ENCODE results near the gene GNGT2. TPM values are rescaled to one million over a fixed set of nuclear protein-coding genes. Genes with fewer than 3 reads are reported as not detected.

GNGT2 gene
- 1.4 and 2.9 TPM in 2 replicates for total RNA-seq

GRCh38 chr17:49210158-49211029 is at the start of gene GNGT2, which contains the start of gene ABI3:
GNGT2 (minus strand) TSS chr17:49210574; CDS start chr17:49207422, 3,152 bp downstream.
ABI3 (plus strand) TSS chr17:49210707; CDS start chr17:49210725, 18 bp downstream.
- DNase-seq (ENCODE audit: extremely low read depth, low read depth, low spot score) = peak; percentile 54

- no peak for DNase-seq (ENCODE audit: extremely low read depth, low read depth, low spot score)
These were observed 49.3 kb upstream of the GNGT2 start for GRCh38 chr17:49259663-49260010.

GRCh38 chr17:49258394-49258793 is 48.0 kb upstream of the GNGT2 start:
- DNase-seq (ENCODE audit: extremely low read depth, low read depth, low spot score) = no peak

- DNase-seq (ENCODE audit: extremely low read depth, low read depth, low spot score) = no peak
These were observed 44.8 kb upstream of the GNGT2 start for GRCh38 chr17:49255125-49255524.

- no peak for DNase-seq (ENCODE audit: extremely low read depth, low read depth, low spot score)
These were observed 43.7 kb upstream of the GNGT2 start for GRCh38 chr17:49254066-49254465.

DNA sequence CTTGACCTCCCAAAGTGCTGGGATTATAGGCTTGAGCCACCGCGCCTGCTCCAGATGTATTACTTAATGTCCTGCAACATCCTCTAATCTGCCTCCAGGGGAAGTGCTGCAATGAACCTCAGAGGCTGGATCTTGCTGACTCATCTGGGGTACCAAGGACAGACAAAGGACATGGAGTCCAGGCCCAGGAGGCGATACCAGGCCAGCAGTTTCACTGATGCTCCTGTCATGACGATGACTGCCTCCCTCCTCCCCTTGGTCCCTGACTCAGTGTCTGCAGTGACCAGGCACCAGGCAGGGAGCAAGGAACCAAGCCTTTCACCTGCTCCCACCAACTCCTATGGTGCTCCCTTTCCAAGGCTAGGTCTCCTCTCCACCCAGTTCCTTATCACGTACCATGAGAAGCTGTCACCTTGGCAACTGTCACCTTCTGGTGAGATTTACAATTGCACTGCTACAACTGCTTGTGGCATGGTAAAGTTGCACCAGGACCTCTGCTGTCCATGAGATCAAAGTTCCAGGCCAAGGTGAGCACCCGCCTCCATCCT is 41.8 kb upstream of the GNGT2 start:
- no peak for DNase-seq (ENCODE audit: extremely low read depth, low read depth, low spot score)

- no peak for DNase-seq (ENCODE audit: extremely low read depth, low read depth, low spot score)
These were observed 39.6 kb upstream of the GNGT2 start for GRCh38 chr17:49249890-49250522.

DNA sequence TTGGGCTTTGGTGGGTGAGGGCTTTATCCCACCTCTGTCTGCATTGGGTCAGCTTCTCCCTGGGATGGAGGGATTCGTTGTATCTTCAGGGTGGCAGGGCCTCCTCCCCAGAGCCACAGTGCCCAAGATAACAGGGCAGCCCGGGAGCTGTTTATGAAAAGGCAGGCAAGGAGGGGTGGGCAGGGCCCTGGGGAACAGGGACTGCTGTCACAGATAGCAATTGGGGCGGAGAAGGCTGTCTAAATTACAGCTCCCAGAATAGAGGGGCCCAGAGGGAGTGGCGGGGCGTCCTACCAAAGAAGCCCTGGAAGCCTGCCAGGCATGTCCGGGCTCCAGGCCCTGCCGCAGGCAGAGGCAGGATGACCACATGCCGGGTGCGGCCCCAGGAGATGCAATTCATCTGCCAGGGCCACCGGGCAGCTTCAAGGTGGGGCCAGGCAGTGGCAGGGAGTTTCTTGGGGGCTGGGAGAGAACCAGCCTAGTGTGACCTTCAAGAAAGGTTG is 39.0 kb upstream of the GNGT2 start:
- DNase-seq (ENCODE audit: extremely low read depth, low read depth, low spot score) = no peak

- no peak for DNase-seq (ENCODE audit: extremely low read depth, low read depth, low spot score)
These were observed 37.6 kb upstream of the GNGT2 start for GRCh38 chr17:49247944-49248343.

DNA sequence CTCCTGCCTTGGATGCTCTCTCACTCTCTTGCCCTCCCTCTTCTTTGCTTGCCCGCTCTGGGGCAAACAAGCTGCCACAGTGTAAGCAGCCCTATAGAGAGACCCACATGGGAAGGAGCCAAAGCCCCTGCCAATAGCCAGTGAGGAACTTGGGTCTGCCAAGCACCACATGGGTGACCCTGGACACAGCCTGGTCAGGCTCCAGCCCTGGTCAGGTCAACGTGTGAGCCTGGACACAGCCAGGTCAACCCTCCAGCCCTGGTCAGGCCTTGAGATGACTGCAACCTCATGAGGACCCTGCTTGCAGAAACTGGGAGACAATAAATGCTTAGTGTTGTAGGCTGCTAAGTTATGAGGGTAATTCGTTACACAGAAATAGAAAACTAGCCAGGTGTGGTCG is 34.5 kb upstream of the GNGT2 start:
- no peak for DNase-seq (ENCODE audit: extremely low read depth, low read depth, low spot score)

- DNase-seq (ENCODE audit: extremely low read depth, low read depth, low spot score) = no peak
These were observed 32.4 kb upstream of the GNGT2 start for GRCh38 chr17:49242813-49243212.

- no peak for DNase-seq (ENCODE audit: extremely low read depth, low read depth, low spot score)
These were observed 31.5 kb upstream of the GNGT2 start for GRCh38 chr17:49241692-49242397.

GRCh38 chr17:49241040-49241439 is 30.7 kb upstream of the GNGT2 start:
- no peak for DNase-seq (ENCODE audit: extremely low read depth, low read depth, low spot score)

DNA sequence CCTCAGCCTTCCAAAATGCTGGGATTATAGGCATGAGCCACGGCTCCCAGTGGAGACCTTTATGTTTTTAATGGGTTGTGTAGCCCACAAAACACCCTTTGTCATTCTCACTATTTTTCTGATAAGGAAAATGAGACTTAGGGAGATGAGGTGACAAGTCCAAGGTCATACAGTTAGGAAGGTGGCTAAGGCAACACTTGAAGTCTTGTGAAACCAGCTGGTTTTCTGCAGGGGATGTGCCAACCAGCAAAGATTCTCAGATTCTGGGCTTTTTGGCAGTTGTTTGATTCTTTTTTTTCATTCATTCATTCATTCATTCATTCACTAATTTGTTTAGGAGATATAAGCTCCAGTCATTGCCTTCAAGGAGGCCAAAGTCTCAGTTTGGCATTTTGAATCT is 30.2 kb upstream of the GNGT2 start:
- DNase-seq (ENCODE audit: extremely low read depth, low read depth, low spot score) = no peak

DNA sequence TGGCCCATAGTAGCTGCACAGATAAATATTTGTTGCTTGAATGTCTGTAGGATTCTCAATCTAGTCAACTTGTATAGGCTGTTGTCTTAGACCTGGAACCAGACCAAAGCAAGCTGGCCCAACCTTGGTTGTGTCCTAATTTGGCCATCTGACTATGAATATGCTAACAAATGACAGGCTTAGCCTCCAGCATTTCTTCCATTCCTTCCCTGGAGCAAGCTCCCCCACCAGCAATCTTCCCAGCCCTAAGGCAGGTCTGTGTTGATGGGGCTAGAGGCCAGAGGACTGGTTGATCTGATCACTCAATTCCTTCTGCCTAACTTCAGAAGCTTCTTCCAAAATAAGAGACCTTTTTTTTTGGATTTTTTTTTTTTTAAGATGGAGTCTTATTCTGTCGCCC is 29.6 kb upstream of the GNGT2 start:
- no peak for DNase-seq (ENCODE audit: extremely low read depth, low read depth, low spot score)

- no peak for DNase-seq (ENCODE audit: extremely low read depth, low read depth, low spot score)
These were observed 25.5 kb upstream of the GNGT2 start for GRCh38 chr17:49235896-49236295.

- DNase-seq (ENCODE audit: extremely low read depth, low read depth, low spot score) = no peak
These were observed 24.2 kb upstream of the GNGT2 start for GRCh38 chr17:49234509-49235080.

DNA sequence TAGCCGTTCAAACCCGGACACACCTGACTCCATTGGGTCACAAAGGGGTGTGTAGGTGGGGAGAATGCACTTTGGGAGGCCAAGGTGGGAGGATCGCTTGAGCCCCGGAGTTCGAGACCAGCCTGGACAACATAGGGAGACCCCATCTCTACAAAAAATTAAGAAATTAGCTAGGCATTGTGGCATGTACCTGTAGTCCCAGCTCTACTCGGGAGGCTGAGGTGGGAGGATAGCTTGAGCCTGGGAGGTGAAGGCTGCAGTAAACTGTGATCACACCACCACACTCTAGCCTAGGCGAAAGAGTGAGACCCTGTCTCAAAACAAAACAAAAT is 21.2 kb upstream of the GNGT2 start:
- DNase-seq (ENCODE audit: extremely low read depth, low read depth, low spot score) = no peak

GRCh38 chr17:49230636-49231562 is 20.5 kb upstream of the GNGT2 start, which contains the start of gene PHOSPHO1:
PHOSPHO1 (minus strand) TSS chr17:49230787; CDS start chr17:49226691, 4,096 bp downstream.
- no peak for DNase-seq (ENCODE audit: extremely low read depth, low read depth, low spot score)
